Glomerular endothelial cell (primary cell): ENCODE measurements around the gene GABRP. TPM values are rescaled to one million over a fixed set of nuclear protein-coding genes. Genes with fewer than 3 reads are reported as not detected.
"Not testable (repeated sequence)": the region's sequence is repeated elsewhere in the genome, so short reads cannot be mapped to it uniquely, and the experiment has no call there.

Experiments used
- DNase-seq: peaks from one replicate; pipeline ENCODE4 v3.0.0-alpha.2; 2011; ENCODE audit warnings: low read depth, low spot score; ENCODE audit errors: extremely low read depth
- total RNA-seq: library from RNA; depleted of rRNA; stranded (reverse); fragments of >200 nt; gene quantifications from 2 replicates; pipeline ENCODE4 v1.2.3, GENCODE V29; 2015

The GABRP gene
- total RNA-seq, 1 donor from 2014 or later, result 0.41 TPM

- not testable (repeated sequence) for DNase-seq
Measured at GRCh38 chr5:170754508-170754907, 29.0 kb upstream of the GABRP start.

GRCh38 chr5:170755679-170756456, 27.7 kb upstream of the GABRP start:
- no peak for DNase-seq

- DNase-seq, result no peak
Measured at GRCh38 chr5:170756691-170757090, 26.8 kb upstream of the GABRP start.

GRCh38 chr5:170757182-170757601, 26.3 kb upstream of the GABRP start:
- peak; percentile 39 for DNase-seq

GRCh38 chr5:170757669-170758068, 25.9 kb upstream of the GABRP start:
- DNase-seq, result no peak

- DNase-seq, result no peak
Measured at GRCh38 chr5:170758481-170758880, 25.0 kb upstream of the GABRP start.

GRCh38 chr5:170760113-170760512, 23.4 kb upstream of the GABRP start:
- DNase-seq, result no peak

- DNase-seq, result no peak
Measured at GRCh38 chr5:170761048-170761707, 22.3 kb upstream of the GABRP start.

GRCh38 chr5:170761708-170762066, 21.8 kb upstream of the GABRP start:
- no peak for DNase-seq

- DNase-seq, result not testable (repeated sequence)
Measured at GRCh38 chr5:170762298-170762697, 21.2 kb upstream of the GABRP start.

- not testable (repeated sequence) for DNase-seq
Measured at GRCh38 chr5:170765868-170766267, 17.7 kb upstream of the GABRP start.

GRCh38 chr5:170769246-170769645, 14.3 kb upstream of the GABRP start:
- no peak for DNase-seq

- DNase-seq, result no peak
Measured at GRCh38 chr5:170769898-170770416, 13.6 kb upstream of the GABRP start.

- DNase-seq, result no peak
Measured at GRCh38 chr5:170771496-170771895, 12.0 kb upstream of the GABRP start.

- no peak for DNase-seq
Measured at GRCh38 chr5:170773024-170773985, 10.2 kb upstream of the GABRP start.

- no peak for DNase-seq
Measured at GRCh38 chr5:170774831-170775230, 8.7 kb upstream of the GABRP start.

GRCh38 chr5:170781946-170782345, 1.6 kb upstream of the GABRP start:
- DNase-seq, result no peak

- DNase-seq, result peak; percentile 48
Measured at GRCh38 chr5:170782438-170782837, 1.1 kb upstream of the GABRP start.

GRCh38 chr5:170785416-170785815, 1.9 kb downstream of the GABRP start:
- DNase-seq, result no peak

GRCh38 chr5:170787216-170787615, 3.7 kb downstream of the GABRP start:
- DNase-seq, result no peak
